ENCODE data around the gene ABCA12. TPM values are rescaled to one million over a fixed set of nuclear protein-coding genes. Genes with fewer than 3 reads are reported as not detected.

Gene ABCA12
- total RNA-seq, 1 donor from 2014 or later = 0.03 TPM

GRCh38 chr2:215071676-215072075 lies 66.8 kb downstream of the ABCA12 start:
- Histone ChIP-seq H3K36me3 (no peaks in the 10 kb centered on the region), H3K9me3 (replicated peaks) (no peaks in the 10 kb centered on the region), H3K4me3 (no peak overlapping the region), H3K27me3 (ENCODE audit: low read depth) (peaks cover 4% of the 10 kb centered on the region), H3K27ac (replicated peaks) (no peak overlapping the region), H3K4me1 (no peaks in the 10 kb centered on the region)
- intact Hi-C loops (cut with micrococcal nuclease) = no loop called here
- no peak for DNase-seq
- no peak for TF ChIP-seq CTCF (IDR thresholded peaks at IDR 0.05; ENCODE audit: borderline replicate concordance)

GRCh38 chr2:215068399-215068798 lies 70.0 kb downstream of the ABCA12 start:
- Histone ChIP-seq H3K9me3 (replicated peaks) (no peaks in the 10 kb centered on the region), H3K4me1 (no peaks in the 10 kb centered on the region), H3K36me3 (no peaks in the 10 kb centered on the region), H3K4me3 (no peak overlapping the region), H3K27ac (replicated peaks) (no peak overlapping the region), H3K27me3 (ENCODE audit: low read depth) (no peaks in the 10 kb centered on the region)
- DNase-seq = no peak
- TF ChIP-seq CTCF (IDR thresholded peaks at IDR 0.05; ENCODE audit: borderline replicate concordance) = no peak
- intact Hi-C loops (cut with micrococcal nuclease) = no loop called here

- no peak for DNase-seq
- intact Hi-C loops (cut with micrococcal nuclease) = no loop called here
- Histone ChIP-seq H3K36me3 (no peaks in the 10 kb centered on the region), H3K9me3 (replicated peaks) (no peaks in the 10 kb centered on the region), H3K4me1 (peaks cover 7% of the 10 kb centered on the region), H3K4me3 (no peak overlapping the region), H3K27me3 (ENCODE audit: low read depth) (no peaks in the 10 kb centered on the region), H3K27ac (replicated peaks) (no peak overlapping the region)
- no peak for TF ChIP-seq CTCF (IDR thresholded peaks at IDR 0.05; ENCODE audit: borderline replicate concordance)
Measured at GRCh38 chr2:215066124-215066523, 72.3 kb downstream of the ABCA12 start.

- no peak for DNase-seq
- intact Hi-C loops (cut with micrococcal nuclease) = no loop called here
- peaks cover 10% of the 10 kb centered on the region for H3K4me1 ChIP-seq
- no peak overlapping the region for H3K27ac ChIP-seq (replicated peaks)
- H3K4me3 ChIP-seq = no peak overlapping the region
- no peaks in the 10 kb centered on the region for H3K9me3 ChIP-seq (replicated peaks)
- no peaks in the 10 kb centered on the region for H3K27me3 ChIP-seq (ENCODE audit: low read depth)
- H3K36me3 ChIP-seq = no peaks in the 10 kb centered on the region
- TF ChIP-seq CTCF (IDR thresholded peaks at IDR 0.05; ENCODE audit: borderline replicate concordance) = no peak
Measured at GRCh38 chr2:215063526-215063925, 74.9 kb downstream of the ABCA12 start.

GRCh38 chr2:215060861-215061536 lies 77.4 kb downstream of the ABCA12 start:
- Histone ChIP-seq H3K27ac (replicated peaks) (no peak overlapping the region), H3K4me1 (peaks cover 10% of the 10 kb centered on the region), H3K27me3 (ENCODE audit: low read depth) (no peaks in the 10 kb centered on the region), H3K36me3 (no peaks in the 10 kb centered on the region), H3K4me3 (no peak overlapping the region), H3K9me3 (replicated peaks) (no peaks in the 10 kb centered on the region)
- intact Hi-C loops (cut with micrococcal nuclease) = no loop called here
- TF ChIP-seq CTCF (IDR thresholded peaks at IDR 0.05; ENCODE audit: borderline replicate concordance) = no peak
- DNase-seq = no peak
